Amygdala (tissue), 56 donors: Measurements from ENCODE around the gene PLD1.

Experiments
- DNase-seq, 56 donors: peaks; one replicate each; lab custom pipeline; 2025; lab: John Stamatoyannopoulos, UW

The PLD1 gene

DNA sequence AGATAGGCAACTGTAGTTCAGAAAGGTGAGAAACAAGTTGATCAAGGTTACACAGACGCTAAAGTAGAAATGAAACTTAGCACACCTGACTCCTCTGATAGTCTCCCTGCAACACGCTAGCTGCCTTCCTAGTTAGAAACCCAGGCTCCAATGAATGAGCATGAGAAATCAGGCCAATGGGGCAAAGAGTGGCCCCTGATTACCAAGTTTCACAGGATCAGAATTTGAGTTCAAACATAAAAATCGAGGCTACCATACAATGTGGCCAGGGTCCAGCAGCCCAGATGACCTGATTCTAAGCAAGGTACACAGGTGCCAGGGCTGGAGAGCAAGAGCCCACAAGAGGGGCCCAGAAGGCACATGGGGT, 7.7 kb downstream of the PLD1 start:
- DNase-seq = no peak

DNA sequence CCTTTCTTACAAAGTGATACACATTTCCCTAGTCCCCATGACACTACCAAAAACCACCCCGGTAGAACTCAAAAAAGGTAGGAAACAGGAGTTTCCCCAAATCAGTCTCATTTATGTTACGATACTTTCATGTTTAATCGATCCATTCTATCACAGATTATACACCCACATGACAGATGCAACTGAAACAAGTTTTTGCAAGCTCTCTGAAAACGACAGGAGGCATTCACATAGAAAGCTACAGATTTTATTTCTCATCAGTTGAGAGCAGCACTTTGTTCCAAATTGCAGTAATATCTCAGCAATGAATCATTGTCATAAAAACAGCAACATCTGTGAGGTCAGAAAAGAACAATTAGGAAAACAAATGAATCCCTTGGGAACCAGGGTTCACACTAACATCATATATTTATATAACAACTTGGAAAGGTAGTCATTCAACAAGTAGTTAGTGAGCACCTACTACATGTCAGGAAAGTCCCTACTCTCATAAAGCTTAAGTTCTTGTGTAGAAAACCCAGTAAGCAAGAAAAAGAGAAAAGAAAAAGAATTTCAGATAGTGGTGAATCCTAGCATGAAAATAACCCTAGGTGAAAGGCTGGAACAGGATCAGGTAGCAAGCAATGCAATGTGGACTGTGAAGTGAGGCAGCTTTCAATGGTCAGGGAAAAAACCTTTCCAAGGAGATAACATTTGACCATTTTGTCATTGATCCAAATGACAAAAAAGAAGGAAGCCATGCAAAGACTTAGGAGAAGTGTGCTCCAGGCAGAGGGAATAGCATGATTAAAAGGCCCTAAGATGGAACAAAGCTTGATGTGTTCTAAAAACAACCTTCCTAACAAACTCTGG, 8.3 kb downstream of the PLD1 start:
- DNase-seq = no peak

DNA sequence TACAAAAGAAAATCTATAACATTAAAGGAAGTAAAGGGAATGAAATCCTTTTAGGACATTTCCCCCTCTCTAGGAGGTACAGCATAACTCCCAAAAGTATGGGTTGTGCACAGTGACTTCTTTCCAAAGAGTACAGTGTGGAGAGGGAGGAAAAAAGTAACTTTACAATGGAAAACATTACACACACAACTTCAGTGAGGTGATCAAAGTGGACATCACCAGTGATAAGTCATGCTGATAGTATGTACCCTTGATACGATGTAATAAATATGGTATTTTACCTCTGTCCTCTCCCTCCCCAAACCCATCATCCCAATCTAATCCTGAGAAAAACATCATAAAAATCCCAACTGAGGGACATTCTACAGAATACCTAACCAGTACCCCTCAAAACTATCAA, 10.8 kb downstream of the PLD1 start:
- DNase-seq = no peak

DNA sequence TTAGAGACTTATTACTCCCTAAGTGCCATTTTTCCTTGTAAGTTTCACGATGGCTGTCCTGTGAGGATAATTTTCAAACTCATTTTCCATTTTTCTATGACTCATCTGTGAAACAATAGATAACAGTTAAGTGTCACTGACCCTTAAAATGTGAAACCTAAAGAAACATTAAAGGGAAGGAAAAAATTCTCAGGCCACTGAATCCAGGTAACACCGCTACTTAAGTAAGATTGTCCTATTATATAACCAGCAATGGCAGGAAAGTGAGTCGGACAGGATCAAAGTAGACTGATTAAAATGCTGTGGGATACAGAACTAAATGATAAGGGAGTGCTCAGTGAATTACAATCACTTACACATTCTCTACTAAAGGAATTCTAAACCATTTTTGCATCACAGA, 12.4 kb downstream of the PLD1 start:
- DNase-seq = no peak

DNA sequence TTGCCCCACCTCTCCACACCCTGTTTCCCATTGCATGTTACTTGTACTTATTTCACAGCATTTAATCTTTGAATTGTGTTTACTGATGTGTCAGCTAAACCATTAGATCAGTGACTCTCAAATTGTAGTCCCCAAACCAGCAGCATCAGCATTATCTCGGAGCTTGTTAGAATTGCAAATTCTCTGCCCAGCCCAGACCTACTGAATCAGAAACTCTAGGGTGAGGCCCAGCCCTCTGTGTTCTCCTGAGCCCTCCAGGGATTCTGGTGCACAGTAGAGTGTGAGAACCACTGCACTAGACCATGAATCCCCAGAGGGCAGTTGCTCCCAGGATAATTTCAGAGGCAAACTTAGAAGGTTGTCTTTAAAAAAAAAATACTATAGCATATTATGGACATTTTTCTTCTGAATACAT, 13.0 kb downstream of the PLD1 start:
- DNase-seq = peak in 1 of 56 donors; percentile 10

DNA sequence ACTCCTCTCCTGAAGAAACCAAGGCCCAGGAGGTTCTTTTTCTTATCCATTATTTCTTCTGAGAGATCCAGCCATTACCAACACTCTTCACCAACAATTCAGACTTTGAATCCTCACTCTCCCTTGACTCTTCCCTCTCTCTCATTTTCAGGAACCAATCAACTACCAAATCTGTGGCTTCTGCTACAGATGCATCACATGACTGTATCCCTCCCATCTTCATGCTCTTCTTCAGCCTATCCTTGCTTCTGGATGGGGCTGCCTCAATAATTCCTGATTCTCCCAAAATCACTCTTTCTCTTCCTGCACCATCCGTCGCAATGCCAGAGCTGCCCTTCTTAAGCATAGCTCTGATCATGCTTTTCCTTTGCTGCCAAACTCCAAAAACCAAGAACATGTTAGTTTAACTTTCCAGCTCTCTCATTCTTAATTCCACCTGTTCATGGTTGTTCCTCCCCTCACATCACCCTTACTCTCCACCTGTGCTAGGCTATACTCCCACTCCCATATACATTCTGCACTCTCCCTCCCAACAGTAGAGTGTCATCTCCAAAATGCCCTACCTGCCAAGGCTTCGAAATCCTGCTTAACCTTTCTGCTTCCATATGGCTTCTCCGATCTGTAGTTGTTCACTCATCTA, 13.5 kb downstream of the PLD1 start:
- DNase-seq = no peak

DNA sequence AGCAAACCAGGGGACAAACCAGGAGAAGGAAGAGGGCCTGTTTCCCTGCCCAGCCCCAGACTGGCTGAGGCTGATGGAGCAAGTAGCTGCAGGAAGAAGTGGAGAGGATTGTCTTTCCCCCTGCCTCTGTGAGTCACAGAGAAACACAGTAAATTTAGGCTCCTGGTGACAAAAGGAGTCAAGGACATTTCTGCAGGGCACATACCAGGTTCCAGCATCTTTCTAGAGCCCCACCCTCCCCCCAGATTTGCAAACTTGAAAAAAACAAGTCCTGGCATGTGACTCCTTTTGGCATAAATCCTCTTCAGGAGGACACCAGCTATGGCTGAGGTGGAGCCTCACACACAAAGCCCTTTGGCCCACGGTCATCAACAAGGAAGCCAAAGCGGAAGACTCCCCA, 17.8 kb downstream of the PLD1 start:
- peak in 1 of 56 donors; percentile 16 for DNase-seq

DNA sequence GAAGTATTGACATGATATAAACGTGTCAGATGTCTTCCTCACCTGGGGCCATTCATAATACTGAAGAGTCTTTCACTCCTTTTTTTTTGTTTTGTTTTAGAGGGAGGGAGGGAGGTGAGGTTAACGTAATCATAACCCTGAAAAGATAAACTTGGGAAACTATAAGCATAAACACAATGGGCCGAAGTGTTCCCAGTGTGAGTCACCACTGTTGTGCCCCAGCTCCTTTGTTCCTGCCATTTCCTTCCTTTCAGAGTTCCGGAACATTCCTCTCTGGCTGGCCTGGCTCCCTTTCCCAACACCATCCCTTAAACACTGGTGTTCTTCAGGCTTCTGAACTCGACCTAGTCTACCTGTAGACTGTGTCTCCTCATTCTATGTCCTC, 18.6 kb downstream of the PLD1 start:
- peak in 7 of 56 donors; percentile 14 to 42 (median 26) for DNase-seq

DNA sequence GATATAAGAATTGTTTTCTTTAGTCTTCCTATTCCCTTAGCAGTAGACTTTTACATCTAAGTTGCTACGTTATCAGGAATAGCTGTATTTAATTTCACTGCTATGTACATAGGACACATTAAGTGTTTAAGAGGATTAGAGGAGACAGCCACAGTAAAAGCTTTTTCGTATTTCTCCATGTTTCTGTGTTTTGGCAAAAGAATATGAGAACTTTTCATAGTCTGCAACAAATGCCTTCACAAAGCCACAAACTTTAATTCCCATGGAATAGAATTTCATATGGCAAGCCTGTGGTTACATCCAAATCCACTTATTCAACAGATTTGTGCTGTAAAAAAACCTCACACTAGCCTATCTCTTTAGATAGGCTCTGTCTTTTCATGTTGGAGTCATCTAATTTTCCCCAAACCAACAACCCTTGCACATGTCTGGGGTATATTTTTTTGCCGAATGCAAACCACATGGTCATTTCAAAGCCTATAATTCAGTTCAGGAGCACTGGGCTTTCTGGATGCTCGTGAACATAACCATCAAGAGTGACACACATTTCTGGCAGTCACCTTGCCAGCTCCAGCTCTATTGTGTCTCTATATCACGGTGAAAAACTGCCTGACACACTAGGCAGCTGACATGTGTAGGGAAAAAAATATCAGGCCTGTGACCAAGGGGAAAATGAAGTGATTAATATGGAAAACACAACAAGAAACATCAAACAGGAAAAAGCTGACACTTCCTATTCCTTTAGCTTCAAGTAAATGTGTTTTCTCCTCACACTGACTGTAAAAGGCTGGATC, 19.2 kb downstream of the PLD1 start:
- no peak for DNase-seq

DNA sequence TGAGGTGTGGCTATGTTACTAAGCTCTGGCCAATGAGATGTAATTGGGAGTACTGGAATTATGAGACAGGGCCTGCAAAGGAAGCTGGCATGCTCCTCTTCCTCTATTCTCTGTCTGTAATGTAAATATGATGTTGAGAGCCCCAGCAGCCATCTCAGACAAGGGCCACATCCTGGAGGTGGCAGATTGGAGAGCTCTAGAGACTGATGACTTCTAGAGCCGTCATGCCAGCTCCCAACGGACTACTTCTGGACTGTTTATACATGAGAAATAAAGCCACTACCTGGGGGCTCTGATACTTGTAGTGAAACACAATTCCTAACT, 19.7 kb downstream of the PLD1 start:
- no peak for DNase-seq

DNA sequence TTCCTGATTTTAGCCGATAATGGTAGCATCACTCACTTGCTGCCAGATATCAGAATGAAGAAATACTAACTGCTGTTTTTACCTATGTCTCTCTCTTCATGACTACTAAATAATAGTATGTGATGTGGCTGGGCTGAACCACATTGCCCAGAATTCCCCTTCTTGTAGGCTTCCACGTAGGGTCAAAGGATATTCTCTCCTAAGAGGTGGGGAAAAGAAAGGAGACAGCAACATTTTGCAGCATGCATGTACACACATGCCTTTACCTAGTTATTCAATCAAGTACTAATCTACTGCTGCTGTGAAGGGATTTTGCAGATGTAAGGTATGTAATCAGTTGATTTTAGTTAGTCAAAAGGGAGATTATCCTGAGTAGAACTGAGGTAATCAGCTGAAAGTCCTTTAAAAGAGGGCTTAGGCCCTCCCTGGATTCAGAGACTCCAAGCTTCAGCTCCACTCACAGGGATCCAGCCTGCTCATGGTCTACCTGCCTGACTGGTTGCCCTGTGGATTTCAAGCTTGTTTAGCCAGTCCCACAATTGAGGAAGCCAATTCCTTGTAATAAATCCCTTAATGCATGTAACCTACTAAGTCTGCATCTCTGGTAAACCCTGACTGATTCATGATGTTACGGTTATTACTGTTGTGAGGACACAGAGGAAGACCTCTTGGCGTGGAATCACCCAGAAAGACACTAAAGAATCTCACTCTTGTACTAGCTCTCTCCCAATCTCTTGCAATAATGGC, 20.4 kb downstream of the PLD1 start:
- no peak for DNase-seq

DNA sequence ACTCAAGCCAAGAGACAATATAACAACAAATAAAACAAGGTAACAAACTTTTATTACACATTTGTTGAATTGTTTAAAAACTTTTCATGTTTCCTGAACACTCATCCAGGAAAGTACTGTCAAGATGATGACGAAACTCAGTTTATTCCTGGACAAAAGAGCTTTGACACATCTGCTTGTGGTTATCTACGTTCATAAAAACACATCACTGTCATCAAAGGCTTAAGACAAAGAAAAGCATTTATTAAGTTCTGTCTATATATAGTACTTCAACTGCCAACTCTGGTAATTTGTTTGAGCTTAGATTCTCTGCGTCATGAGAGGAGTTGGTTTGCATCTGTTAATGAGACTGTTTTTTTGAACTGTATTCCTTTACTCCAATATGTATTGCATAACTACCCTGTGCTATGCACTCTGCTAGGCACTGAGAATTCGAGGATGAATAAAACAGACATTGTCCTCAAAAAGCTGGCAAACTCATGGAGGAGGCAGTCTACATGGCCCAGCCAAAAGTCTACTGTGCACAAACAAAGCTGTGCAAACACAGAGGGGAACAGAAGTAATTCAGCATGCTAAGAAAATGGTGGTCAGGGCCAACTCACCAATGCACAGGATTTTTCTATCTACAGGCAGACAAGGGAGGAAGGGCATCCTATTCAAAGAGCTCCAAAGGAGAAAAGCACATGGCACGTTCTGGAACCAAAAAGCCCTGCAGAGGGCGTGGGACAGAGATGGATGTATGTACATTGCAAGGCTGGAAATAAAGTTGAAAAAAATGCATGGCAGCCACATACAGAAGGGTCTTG, 21.5 kb downstream of the PLD1 start:
- DNase-seq = peak in 3 of 56 donors; percentile 14 to 29 (median 14)

DNA sequence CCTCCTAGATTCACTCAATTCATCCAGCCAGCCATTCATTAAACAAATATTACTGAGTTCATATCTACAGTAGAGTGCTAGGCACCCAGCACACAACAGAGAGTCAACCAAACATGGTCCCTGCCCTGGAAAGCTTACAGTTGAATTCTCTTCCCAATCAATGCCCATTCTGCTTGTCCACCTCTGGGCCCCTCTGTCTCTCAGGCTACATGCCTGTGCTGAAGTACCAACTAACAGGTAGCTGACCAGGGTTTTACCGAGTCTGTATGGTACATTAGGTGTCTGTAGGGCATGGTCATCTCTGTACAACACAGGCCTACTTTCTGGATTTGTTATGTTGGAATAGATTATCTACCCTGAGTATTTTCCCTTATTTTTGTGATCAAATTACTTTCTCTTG, 23.3 kb downstream of the PLD1 start:
- no peak for DNase-seq

DNA sequence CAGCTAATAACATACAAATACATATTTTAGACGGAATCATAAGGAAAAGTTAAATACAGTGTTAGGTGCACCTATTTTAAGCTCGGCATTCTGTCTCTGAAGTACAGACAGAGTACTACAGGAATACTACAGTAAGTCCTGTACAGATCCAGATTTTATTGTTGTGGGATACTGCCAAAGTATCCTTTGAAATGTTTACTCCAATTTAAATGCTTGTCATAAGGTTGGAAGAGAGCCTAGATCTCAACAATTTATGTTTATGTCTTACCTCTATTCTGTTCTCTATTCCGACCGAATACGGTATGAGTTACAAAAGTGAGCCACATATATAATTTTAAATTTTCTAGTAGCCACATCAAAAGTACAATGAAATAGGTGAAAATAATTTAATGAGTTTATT, 25.3 kb downstream of the PLD1 start:
- DNase-seq = no peak

DNA sequence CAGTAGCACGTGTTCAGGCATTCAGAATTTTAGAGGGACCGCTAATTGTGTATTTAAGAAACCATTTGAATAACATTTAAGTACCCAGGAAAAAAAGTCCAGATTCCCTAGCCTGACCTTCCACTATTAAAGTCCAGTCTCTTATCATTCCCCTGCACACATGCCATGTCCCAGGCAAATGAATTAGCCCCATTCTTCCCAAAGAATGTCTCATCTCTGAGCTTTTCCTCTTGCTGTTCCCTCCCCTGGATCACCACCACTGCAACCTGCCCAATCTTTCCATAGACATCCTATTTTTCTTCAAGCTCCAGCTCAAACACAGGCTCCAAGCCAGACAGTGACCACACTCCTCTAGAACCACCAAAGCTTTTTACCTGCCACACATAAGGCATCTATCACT, 25.9 kb downstream of the PLD1 start:
- DNase-seq = no peak

DNA sequence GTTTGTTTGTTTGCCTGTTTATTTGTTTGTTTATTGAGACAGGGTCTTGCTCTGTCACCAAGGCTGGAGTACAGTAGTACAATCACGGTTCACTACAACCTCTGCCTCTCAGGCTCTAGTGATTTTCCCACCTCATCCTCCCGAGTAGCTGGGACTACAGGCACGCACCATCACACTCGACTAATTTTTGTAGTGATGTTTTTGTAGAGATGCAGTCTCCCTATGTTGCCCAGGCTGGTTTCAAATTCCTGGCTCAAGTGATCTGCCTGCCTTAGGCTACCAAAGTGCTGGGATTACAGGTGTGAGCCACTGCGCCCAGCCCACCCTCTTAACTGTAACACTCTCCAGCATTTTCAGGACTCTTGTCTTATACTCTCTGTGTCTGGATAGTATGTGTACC, 26.7 kb downstream of the PLD1 start:
- DNase-seq = no peak

DNA sequence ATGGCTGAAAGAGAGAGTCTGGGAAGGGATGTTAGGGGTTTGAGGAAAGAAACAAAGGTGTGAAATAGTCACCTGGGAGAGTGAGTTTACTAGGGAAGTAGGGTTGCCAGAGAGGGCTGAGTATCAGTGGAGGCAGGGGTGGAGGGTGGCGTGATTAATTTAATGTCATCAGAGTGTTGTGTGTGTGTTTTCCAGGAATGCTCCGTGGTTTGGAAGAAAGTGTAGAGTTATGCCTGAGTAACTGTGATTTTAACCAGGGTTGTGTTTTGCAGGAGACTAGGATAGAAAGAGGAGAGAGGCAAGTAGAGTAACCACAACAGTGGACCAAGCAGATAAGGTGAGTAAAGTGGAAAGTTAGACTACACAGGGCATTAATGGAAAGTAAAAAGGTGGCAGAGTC, 27.2 kb downstream of the PLD1 start:
- no peak for DNase-seq

DNA sequence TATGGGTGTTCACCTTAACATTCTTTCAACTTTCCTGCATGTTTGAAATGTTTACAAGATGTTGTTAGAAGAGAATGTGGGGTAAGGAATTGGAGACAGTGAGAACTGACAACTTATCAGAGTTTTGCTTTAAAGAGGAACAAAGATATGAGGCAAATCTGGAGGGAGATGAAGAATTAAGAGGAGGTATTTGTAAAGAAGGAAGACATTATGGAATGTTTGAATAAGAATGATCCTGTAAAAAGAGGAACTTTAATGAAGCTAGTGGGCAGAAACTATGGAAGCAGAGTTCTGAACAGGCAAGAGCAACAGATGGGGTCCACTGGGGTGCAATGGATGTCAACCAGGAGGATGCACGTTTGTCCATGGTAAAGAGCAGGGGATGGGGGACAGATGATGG, 27.7 kb downstream of the PLD1 start:
- DNase-seq = no peak

DNA sequence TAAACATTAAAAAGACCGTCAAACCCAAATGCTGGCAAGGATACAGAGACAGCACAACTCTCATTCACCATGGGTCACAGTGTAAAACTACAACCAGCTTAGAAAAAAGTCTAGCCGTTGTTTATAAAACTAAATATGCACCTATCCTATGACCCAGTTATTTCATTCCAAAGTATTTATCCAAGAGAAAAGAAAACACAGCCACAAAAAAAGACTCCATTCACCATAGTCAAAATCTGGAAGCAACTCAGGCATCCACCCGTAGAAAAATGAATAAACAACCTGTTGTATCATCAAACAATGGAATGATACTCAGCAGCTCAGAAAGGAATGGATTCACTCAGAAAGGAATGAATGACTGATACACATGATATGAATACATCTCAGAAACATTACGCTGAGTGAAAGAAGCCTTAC, 28.6 kb downstream of the PLD1 start:
- no peak for DNase-seq

DNA sequence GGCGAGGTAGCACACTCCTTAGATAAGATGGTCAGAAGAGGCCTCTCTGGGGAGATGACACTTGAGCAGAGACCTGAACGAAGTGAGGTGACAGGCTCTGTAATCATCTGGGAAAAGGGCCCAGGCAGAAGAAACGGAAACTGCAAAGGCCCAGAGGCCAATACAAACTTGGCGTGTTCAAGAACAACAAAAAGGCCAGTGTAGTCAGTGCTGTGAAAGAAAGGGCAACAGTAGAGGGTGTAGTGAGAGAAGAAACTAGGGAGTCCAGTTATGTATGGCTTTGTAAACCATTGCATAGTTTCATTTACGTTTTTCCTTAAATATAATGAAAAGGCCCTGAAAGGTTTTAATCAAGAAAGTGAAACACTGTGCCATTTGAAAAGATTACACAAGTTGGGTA, 31.8 kb downstream of the PLD1 start:
- peak in 4 of 56 donors; percentile 12 to 32 (median 19) for DNase-seq
